Hepatocyte (in vitro differentiated cells): ENCODE measurements around the gene XG.

Source experiments
- CTCF ChIP-seq: fragments of 200-600 bp; sonication (generic); IDR thresholded peaks from 2 replicates; pipeline ENCODE4 v1.5.1; 2016; ENCODE audit warnings: antibody characterized with exemption, mild to moderate bottlenecking; ENCODE audit not compliant: poor library complexity
- EZH2 ChIP-seq: fragments of 200-600 bp; sonication (generic); IDR thresholded peaks from 2 replicates; pipeline ENCODE4 v1.6.1; 2016; ENCODE audit warnings: antibody characterized with exemption, mild to moderate bottlenecking, borderline replicate concordance
- EZH2phosphoT487 ChIP-seq: fragments of 200-600 bp; sonication (generic); IDR thresholded peaks from one replicate; pipeline ENCODE4 v1.6.1; 2018; ENCODE audit warnings: antibody characterized with exemption, mild to moderate bottlenecking, low read depth, moderate library complexity; ENCODE audit not compliant: unreplicated experiment, severe bottlenecking

- TF ChIP-seq CTCF (no peak), EZH2 (no peak), EZH2phosphoT487 (no peak)
Observed at GRCh38 chrX:2707334-2707760, 44.5 kb upstream of the XG start.
